GM21786 (cell line): ENCODE data around the gene PRKN.

Source experiments
- ATAC-seq: cut with Tn5 transposase; IDR thresholded peaks from one replicate; pipeline ENCODE4 v1.9.1; 2021; ENCODE audit not compliant: unreplicated experiment

PRKN gene

DNA sequence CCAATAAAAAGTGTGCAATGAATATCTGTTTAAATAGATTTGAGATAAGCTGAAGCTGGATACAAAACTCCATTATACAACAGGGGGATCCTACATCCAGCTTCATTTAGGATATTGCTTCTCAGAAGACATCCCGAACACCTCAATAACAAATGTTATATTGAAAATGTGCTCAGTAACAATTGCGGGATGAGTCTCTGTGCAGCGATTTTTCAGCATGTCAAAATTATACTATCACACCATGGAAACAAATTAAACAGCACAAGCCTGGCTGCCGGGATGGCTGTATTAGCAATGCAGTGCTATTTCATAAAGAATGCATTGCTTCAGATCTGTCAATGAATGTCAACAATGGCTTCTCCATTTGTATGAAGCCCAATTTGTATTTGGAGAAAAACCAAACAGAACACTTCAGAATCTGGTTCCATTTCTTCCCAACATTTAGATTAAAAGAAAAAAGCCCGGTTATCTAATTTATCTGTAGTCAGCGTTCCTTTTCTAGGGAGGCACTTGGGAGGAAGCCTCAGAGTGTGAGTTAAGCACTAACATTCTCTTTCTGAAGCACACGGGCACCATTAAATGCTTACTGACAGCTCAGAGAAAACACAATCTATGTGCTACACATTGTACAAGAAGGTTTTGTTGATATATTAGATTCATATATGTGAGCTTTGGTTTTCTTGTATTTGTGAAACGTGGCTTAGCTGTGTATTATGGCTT, 1142.8 kb downstream of the PRKN start:
- ATAC-seq = no peak

DNA sequence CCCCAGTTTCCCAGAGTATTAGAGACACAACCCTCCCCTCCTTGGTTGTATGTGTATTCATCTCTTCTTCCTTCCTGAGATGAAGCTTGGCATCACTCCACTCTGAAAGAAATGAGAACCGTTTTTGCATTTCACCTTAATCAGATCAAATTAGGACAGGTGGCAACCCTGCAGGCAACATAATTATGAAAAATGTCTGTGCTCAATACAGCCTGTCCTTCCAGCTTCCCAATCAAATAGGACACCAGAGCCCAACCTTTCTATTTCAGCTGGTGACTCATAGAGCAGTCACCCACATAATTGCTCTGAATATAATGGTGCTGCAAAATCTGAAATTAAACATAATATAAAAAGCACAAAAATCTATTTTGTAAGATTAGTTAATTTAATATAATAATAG, 1143.5 kb downstream of the PRKN start:
- no peak for ATAC-seq

DNA sequence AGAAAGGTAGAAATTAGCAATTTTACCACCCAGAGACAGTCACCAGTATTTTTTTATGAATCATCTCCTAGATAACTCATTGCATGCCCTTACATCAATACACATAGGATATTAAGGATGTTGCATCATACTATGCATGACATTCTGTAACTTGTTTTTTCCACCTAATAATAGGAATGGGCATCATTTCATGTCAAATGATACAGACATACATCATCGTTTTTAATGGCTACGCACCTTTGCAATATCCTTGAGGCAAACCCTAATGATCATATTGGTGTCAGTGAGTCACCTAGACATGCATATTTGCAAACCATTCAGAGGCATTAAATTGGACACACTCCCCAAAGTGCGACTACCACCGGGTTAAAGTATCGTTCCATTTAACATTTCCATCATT, 1144.0 kb downstream of the PRKN start:
- ATAC-seq = no peak

DNA sequence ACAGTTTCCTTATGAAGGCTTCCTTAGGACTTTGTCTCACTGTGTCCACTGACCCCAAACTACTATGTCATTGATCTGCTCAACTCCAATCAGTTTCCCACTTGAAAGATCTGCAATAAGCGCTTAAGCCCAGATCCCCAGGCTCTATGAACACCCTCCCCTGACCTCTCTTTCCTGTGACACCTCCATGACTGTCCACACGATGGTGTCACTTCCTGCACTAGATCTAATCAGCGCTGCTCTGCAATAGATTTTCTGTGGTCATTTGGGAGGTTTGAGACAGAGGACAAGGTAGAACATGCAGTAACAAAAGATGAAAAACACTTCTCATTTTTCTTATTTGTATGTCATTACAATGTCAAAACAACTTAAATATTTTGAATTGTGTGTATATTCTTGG, 1149.1 kb downstream of the PRKN start:
- ATAC-seq = no peak

DNA sequence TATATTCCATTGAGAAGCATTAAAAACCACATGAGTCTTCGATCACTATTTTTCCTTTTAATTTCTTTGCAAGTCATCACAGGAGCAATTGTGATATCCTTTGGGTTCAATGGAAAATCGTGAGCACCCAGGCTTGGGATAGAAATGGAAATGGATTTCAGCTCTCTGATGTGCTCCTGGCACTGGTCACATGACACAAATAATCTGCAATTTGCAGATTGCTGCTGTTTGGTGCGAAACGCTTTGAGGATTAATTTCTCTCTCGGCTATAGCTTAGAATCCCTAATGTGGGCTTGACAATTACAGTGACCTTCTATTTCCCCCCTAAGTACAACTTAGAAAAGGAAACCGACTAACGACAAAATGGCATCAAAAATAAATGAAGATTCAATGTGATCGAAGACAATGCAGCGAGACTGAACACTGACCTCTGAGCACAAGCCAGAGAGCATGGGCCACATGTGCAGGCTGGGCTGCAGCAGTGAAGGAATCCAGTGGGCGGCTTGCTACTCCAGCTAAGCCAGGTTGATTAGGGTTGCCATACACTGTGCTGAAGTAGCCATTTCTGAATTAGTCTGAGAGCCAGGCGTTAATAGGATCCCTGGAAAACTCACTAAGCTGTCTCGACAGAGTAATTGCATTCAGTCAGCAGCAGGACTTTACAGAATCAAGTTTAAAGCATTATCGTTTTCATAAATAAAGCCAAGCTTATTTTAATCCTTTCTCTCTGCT, 1151.9 kb downstream of the PRKN start:
- no peak for ATAC-seq

DNA sequence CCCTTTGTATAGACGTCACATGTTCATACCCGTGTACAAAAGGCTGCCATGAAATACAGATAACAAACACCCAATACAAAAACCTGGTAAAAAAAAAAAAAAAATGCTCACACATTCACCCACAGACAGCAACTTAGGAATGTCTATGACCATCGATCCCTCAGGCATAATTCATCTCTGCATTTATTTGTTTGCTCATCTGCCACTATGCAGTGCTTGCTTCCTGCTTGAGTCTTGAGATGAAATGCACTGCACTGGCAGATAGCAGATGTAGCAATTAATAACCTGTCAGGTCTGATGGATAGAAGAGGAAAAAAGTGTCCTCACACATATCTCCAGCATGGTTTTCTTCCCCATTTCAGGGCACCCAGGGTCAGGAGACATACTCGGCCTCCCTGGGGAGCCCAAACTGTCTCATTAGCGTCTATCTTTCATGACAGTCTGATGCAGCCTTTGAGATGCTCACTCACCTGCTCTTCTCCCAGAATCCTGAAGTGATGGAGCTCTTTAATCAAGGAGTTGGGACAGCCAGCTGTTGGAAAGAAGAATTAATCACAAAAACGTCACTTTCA, 1158.6 kb downstream of the PRKN start:
- no peak for ATAC-seq

DNA sequence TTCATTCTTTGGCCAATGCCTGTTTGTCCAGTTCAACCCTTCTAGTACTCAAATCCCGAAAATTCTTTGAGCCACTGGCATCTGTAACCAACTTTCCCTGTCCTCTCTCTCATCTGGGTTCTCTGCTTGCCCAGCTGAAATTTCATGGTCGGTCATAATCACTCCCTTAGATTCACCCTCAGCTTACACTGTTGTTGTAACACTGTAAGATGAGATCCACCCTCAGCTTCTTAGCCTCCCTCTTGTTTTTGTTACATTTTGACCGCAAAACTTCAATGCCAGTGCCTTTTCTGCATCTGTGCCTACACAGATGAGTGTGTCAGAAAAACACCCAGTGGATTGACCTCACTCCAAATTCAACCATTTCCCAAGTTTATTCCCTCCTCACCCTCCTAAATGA, 1162.6 kb downstream of the PRKN start:
- ATAC-seq = no peak

DNA sequence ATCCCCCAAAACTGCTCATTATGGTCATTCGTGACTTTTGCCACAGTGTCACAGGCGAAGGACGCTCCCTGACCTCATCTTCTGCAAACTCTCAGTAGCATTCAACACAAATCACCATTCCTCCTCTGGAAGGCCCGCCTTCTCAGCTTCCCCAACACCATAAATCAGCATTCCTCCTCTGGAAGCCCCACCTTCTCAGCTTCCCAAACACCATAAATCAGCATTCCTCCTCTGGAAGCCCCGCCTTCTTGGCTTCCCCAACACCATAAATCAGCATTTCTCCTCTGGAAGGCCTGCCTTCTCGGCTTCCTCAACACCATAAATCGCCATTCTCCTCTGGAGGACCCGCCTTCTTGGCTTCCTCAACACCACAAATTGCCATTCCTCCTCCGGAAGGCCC, 1165.7 kb downstream of the PRKN start:
- no peak for ATAC-seq

DNA sequence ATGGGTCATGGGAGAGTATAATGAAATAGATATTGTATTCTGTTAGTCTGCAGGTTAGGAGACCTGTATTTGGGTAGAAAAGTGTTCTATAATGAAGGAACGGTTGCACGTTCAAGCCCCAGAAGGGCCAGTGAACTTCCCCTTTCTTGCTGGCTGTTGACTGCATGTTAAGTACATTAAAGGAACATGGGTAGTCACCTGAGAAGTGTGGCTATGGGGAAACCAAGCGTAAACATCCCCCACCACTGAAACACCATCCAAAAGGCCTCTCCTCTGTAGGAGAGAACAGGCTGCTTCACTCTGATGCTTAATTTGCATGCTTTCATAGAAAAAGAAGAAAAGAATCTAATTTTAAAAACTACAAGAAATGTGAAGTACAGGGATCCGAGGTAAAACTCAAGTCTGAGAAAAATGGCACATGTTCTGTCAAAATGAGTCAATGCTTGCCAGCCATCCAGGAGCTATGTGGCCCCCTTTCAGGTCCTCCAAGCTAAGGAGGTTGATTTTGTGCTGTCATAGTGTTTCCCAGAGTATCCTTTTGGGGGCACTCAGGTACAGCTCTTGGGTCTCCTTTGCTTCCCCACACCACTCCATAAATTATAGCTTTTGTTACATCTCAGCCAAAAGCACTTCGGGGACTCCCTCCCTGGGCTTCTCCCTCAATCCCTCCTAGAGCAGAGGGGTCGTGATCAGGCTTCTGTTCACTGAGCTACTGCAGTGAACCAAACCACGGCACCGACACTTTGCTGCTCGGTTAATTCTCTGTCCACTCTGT, 1170.0 kb downstream of the PRKN start:
- no peak for ATAC-seq

DNA sequence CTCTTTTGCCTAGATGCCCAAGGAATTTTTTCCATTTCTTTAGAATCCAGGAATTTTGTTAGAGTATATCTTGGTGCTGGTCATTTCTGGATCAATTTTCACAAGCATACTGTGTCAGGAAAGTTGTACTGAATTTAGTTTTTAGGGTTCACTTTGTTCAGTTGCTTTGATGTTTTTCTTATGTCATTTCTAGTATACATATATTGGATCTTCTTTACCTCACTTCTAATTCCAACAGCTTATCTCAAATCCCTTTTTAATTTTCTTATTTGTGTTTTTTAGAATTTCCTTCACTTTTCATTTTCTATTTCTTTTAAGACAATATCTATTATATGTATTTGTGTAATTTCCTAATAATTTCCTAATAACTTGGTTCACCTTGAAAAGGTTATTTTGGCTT, 1172.7 kb downstream of the PRKN start:
- ATAC-seq = no peak

DNA sequence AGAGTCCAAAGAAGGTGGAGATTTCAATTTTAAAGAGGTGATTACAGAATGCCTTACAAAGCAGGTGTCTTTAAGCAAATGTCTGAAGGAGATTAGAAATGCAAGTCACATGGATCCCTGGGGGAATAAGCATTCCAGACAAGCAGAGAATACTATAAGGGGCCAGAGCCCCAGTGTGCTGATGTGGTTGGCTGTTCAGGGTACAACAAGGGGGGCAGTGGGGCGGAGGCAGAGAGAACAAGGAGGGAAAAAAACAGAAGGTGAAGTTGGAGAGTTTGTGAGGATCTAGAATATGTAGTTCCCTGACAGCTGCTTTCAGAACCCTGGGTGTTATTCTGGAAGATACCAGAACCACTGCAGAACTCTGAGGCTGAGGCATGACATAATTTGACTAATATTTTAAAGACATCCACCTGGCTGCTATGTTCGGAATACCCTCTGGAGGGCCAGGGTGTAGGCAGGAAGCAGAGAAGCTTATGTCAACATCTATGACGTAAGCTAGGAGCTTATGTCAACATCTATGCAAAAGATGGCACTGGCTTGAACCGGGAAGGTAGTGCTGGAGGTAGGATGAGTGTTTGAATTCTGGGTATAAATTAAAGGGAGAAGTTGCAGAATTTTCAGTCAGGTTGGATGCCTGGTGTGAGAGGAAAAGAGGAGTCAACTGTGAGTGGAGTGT, 1177.5 kb downstream of the PRKN start:
- ATAC-seq = no peak

DNA sequence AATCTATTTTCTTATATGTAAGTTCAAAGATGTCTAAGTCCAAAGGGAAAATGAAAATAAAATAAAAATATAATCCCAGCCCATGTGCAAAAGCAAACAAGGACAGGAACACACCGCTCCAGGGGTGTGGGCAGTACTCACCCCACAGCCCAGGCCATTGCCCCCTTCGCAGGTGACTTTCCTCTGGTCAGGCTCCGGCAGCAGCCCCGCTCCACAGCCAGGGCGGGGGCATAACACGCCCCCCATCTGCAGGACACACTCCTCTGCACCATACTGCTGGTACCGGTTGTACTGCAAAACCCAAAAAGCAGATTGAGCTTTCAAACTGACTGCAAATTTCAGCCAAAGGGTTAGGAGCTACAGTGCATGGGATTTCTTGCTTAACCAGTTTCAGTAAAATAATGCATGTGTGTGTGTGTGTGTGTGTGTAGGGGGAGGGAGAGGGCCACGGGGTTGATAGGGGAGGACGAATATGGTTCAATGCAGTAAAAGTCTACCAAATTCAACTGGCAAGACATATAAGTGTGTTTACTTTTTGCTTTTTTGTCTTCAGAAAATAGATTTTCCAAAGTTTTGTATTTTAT, 1178.8 kb downstream of the PRKN start:
- ATAC-seq = no peak

DNA sequence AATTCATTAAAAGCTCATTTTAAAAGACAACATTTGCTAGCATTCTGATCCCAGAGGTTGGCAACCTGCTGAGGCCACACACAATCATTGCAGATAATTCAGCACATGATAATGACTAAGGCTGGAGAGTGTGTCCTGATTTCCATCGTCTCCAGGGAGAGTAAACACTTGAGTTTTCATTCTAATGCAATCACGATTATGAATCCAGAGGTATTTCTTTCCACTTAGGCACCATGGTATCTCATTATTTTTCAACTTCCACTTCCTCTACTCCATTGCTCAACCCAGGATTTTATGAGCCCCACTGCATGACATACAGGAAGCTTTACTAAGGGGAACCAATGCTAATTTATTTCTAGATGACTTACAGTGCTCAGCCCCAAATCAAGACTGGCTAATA, 1179.9 kb downstream of the PRKN start:
- ATAC-seq = no peak

DNA sequence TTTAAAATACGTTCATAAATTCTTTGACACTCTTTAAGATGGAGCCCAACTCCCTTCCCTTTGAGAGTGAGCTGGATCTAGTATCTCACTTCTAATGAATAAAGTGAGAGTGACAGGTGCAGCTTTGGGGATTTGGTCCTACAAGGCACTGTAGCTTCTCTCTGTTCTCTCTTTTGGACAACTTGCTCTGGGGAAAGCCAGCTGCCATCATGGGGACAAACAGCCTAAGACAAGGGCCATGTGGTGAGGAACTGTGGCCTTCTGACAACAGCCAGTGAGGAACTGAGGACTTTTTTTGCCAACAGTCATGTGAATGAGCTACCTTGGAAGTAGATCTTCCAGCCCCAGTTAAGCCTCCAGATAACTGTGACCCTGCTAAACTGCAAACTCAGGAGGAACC, 1180.9 kb downstream of the PRKN start:
- ATAC-seq = no peak

DNA sequence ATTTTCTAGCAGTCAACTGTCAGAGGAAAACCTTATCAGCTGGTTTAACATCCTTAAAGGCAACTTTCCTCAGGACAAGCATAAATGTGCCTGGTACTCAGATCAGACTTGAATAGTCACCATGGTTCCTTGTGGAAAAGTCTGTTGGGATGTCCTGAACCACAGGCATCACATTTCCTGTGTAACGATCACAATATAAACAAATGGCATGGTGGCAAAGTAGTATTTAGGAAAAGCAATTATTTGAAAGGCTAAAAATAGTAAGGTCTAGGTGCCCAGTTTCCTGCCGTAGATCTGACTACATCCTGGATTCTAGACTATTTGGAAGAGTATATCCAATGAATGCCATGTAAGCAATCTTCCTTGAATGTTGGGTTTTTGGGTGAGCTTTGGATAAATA, 1181.8 kb downstream of the PRKN start:
- ATAC-seq = no peak

DNA sequence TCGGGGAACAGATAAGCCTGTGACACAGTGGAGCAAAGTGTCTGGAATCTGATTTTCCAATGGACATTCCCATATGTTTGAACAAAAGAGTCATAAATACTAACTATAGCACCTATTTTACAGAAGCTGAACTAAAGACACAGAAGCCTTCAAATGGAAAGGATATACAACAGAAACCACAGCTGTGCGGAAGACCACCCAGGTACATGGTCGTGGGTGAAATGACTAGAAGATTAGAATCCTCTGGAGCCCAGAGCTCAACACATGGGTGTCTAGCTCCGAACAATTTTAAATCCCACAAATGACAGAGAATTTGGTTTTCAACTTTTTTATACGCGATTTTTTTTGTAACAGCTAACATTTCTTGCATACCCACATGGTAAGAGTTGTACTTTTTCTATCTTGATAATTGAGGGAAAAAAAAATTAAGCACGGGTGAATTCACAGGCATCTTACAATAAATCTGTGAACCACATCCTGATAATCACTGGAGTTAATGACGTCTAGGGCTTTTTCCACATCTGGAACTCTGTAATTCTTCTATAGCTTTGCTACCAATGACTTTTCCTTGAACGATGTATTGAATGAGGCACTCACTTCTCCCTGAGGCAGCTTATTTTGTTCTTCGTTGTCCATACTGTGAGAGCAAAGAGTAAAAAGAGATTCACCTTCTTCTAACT, 1182.6 kb downstream of the PRKN start:
- no peak for ATAC-seq

DNA sequence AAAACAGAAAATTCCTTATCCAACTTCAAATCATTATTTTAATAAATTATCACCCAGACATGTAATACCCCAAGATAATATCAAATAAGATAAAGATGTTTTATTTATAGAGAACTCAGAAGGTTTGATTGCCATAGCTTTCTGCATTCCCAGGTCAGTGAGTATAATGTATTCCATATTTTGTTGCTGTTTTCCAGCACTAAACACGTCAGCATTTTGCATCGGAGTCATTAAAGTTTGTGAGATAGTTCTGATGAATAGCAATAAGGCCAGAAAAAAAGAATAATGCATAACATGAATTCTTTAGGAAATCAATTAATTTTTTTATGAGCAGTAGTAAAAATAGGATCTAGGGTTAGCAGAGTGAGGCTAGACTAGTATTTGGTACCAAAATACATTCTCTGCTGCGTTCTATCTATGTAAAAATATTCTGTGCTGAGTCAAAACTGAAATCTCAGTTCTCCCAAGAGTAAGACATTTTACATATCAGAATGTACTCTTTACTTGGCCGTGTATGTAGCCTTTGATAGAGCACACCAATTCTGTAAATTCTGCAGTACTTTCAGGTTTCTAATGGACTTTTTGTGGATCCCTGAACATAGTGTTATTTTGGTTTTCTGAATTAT, 1183.8 kb downstream of the PRKN start:
- ATAC-seq = peak; percentile 73

DNA sequence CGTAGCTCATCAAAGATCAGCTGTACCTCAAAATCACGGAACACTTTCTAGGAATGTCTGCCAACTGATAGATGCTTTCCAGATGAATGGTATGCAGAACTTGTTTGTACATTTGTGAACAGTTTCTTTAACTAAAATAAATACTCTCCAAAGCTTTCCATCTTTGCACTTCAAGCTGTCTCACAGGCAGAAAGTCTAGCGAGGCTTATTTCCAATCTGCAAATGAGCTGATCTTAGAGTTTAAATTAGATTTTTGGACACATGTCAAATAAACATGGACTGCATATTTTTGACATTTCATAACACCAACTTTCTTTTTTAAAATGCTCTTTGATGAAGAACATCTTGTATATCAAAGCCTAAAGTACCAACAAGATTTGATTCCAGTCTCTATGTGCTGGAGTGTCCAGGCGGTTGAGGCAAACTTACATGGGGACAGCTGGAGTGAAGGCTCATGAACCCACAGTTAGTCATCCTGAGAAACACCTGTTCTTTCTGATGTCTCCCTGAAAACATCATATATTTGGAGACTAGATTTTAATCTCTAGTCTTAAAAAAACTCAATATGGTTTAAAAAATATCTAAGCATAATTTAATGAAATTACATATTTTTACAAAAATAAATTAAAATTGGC, 1185.1 kb downstream of the PRKN start:
- ATAC-seq = no peak

DNA sequence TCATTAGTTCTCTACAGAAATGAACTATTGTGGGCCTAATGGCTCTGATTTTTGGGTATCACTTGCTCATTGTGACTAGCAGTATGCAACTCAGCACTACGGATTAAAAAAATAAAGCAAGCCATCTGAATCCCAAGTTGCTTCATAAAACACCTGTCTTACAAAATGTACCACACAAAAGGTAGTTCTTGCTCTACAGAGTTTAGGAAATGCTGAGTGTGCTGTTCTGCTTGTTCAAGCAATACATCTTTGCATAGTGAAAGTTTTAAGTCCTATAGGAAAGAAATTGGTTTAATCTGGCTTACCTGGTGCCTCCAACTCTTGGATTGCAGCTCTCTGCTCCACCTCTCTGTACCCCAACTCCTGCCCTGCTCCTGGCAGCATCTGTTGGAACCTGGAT, 1187.0 kb downstream of the PRKN start:
- no peak for ATAC-seq
